ENCODE data around the gene SORCS1.

SORCS1 gene

DNA sequence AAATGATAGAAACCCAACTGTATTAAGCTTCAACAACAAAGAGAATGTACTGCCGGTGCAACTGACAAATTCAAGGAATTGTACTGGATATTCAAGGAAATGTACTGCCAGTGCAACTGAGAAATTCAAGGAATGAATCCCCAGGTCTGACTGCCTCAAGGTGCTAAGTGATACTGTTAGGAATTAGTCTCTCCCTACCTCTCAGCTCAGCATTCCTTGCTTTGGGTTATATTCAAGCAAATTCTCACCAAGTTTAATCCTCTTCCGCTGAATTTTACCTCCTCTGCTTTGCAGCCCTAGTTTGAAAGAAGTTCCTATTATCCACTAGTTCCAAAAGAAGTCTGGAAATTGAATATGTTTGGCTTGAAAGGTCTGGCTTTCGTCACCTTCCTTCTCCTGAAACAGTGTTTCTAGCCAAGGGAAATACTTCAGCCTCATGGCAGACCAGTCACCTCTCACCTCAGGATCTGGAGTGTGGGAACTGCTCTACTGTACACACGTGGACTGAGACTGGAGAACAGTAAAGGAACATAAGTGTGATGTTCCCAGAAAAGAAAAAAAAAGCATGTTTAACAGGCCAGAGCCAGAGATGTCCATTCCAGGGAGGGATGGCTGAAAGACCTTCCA, 60.4 kb downstream of the SORCS1 start:
- no peak overlapping the region for H3K4me3 ChIP-seq (ENCODE audit: low read depth in 1 of 2, low read length in 2 of 2)
- no peak overlapping the region for H3K27ac ChIP-seq (ENCODE audit: low read length)
- H3K9me3 ChIP-seq (ENCODE audit: control insufficient read depth in 1 of 2, low read length in 2 of 2), result peaks cover 0 to under 1% of the 10 kb centered on the region in 2 donors
- H3K36me3 ChIP-seq (ENCODE audit: control insufficient read depth in 1 of 2, insufficient read depth in 2 of 2, low read length in 2 of 2), result no peaks in the 10 kb centered on the region
- H3K4me1 ChIP-seq (ENCODE audit: control insufficient read depth in 1 of 2, insufficient read depth in 2 of 2, low read length in 2 of 2), result peaks cover 0 to 11% of the 10 kb centered on the region in 2 donors
- no peaks in the 10 kb centered on the region for H3K27me3 ChIP-seq (ENCODE audit: low read depth, low read length)

DNA sequence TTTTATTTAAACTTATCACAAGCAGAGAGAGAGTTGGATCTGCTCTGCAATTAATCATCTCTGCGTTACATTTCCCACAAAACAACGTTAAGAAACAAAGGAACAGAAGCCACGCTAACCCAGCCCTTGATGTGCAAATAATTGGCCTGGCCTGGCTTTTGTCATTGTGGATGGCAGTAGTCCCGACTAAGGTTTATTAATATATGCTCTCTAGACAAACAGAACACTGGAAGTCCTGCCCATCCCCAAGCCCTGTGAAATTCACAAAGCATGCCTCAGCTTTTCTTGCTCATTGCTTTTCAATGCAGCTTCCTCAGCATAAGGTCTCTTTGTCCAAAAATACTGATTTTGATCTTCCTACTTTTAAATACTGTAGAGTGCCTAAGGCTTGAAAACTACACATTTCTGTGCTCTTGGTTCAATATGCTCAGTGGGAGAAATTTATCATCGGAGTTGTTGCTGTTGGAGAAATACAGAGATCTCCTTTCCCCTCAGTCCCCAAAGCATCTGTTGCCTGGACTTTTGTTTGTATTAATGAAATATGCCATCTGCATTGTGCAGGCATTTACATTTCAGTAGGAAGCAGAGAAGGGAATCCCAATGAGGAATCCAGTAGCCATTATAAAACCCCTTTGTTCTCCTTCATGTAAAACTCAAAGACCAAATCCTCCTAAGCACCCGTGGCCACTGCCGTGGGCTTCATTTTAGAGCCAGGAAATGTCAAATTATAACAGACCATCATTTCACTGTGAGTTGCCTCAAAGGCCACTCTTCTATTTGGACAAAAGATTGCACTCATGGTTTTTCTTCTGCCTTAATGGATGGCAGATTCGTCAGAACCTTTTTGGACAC, 61.1 kb downstream of the SORCS1 start:
- no peaks in the 10 kb centered on the region for H3K27me3 ChIP-seq (ENCODE audit: low read depth, low read length)
- H3K27ac ChIP-seq (ENCODE audit: low read length), result no peak overlapping the region
- peaks cover 0 to 11% of the 10 kb centered on the region in 2 donors for H3K4me1 ChIP-seq (ENCODE audit: control insufficient read depth in 1 of 2, insufficient read depth in 2 of 2, low read length in 2 of 2)
- no peak overlapping the region for H3K4me3 ChIP-seq (ENCODE audit: low read depth in 1 of 2, low read length in 2 of 2)
- H3K36me3 ChIP-seq (ENCODE audit: control insufficient read depth in 1 of 2, insufficient read depth in 2 of 2, low read length in 2 of 2), result no peaks in the 10 kb centered on the region
- no peaks in the 10 kb centered on the region for H3K9me3 ChIP-seq (ENCODE audit: control insufficient read depth in 1 of 2, low read length in 2 of 2)

DNA sequence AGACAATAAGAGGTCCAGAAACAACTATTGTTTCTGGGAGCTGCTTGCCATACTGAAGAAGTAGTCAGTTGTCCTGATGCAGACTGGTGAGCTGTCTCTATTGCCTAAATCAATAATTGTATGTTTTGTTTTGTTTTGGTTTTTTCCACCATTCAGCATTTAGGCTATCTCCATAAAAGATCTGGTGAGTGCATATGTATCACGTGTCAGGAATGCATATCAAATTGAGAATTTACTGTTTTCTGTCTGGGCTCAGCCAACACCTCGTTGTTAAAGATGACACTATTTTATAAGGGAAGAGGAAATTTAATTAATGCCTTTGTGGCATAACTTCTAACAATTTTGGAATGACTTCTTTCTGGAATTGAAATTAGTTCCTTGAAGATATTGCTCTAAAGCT, 66.2 kb downstream of the SORCS1 start:
- H3K4me1 ChIP-seq (ENCODE audit: control insufficient read depth in 1 of 2, insufficient read depth in 2 of 2, low read length in 2 of 2), result peaks cover 0 to under 1% of the 10 kb centered on the region in 2 donors
- no peak overlapping the region for H3K27ac ChIP-seq (ENCODE audit: low read length)
- H3K4me3 ChIP-seq (ENCODE audit: low read depth in 1 of 2, low read length in 2 of 2), result no peak overlapping the region
- H3K36me3 ChIP-seq (ENCODE audit: control insufficient read depth in 1 of 2, insufficient read depth in 2 of 2, low read length in 2 of 2), result no peaks in the 10 kb centered on the region
- H3K27me3 ChIP-seq (ENCODE audit: low read depth, low read length), result no peaks in the 10 kb centered on the region
- no peaks in the 10 kb centered on the region for H3K9me3 ChIP-seq (ENCODE audit: control insufficient read depth in 1 of 2, low read length in 2 of 2)

DNA sequence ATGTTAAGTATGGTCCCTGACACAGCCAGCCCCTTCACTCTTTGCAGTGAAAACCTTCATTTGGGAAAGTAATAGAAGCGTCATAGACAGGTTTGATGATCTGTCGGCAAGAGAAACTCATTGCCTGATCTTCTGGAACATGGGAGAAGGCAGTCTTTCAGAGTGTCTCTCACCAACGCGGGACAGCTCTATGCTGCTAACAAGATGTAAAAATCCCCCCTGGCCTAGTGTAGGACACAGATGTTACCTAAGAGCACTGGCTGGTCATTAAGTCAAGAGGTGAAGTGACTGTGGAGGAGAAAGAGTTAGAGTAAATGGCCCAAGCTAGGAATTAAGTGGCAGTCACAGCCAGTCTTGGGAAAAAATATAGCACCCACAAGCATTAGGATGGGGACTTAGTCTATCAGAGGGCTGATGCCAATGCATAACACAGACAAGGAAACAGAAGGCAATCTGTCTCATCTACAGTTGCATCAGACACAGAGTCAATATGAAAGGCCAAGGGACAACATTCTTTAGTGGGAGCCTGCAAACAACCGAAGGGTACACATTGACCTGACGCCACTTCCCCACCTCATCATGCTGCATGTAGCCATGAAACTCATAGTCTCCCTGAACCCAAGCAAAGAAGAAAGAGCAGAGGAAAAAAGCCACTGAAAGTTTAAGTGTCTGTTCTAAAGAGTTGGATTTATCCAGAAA, 69.5 kb downstream of the SORCS1 start:
- Histone ChIP-seq H3K4me3 (ENCODE audit: low read depth in 1 of 2, low read length in 2 of 2) (no peak overlapping the region), H3K36me3 (ENCODE audit: control insufficient read depth in 1 of 2, insufficient read depth in 2 of 2, low read length in 2 of 2) (no peaks in the 10 kb centered on the region), H3K27me3 (ENCODE audit: low read depth, low read length) (no peaks in the 10 kb centered on the region), H3K27ac (ENCODE audit: low read length) (no peak overlapping the region), H3K4me1 (ENCODE audit: control insufficient read depth in 1 of 2, insufficient read depth in 2 of 2, low read length in 2 of 2) (no peaks in the 10 kb centered on the region), H3K9me3 (ENCODE audit: control insufficient read depth in 1 of 2, low read length in 2 of 2) (no peaks in the 10 kb centered on the region)

DNA sequence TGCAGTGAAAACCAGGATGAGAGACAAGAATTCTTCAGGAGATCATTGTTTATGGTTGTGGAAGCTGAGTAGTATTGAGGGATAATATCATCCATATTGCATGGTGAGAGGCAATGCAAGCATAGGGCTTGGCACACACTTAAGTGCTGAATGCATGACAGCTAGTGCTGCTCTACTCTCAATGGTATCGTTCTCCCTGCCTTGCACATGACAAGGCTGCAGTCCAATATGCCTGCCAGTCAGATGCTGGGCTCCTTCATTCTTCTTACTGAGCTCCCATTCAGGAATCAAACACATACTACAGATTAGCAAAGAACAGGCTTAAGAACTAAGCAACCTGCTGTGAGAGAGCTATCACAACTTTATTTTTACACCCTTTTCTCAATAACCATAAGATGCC, 72.2 kb downstream of the SORCS1 start:
- H3K9me3 ChIP-seq (ENCODE audit: control insufficient read depth in 1 of 2, low read length in 2 of 2), result no peaks in the 10 kb centered on the region

DNA sequence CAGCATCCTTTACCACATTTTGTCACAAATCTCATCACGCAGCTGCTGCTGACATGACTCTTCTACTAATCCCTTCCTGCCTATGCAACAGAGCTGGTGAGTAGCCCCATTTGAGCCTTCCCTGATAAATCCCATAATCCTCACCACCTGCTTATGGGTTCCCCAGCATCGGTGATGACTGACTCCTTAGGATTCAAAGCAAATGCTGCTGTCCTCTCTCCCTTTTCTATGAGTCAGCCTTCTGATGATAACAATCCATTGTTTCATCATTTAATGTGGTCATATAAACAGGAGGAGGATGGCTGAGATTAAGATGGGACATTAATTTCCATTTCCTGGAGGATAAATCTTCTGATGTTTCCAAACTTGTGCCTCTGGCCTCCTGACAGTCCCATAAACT, 73.4 kb downstream of the SORCS1 start:
- Histone ChIP-seq H3K4me1 (ENCODE audit: control insufficient read depth in 1 of 2, insufficient read depth in 2 of 2, low read length in 2 of 2) (no peaks in the 10 kb centered on the region), H3K36me3 (ENCODE audit: control insufficient read depth in 1 of 2, insufficient read depth in 2 of 2, low read length in 2 of 2) (no peaks in the 10 kb centered on the region), H3K27me3 (ENCODE audit: low read depth, low read length) (no peaks in the 10 kb centered on the region), H3K27ac (ENCODE audit: low read length) (no peak overlapping the region), H3K4me3 (ENCODE audit: low read depth in 1 of 2, low read length in 2 of 2) (no peak overlapping the region), H3K9me3 (ENCODE audit: control insufficient read depth in 1 of 2, low read length in 2 of 2) (no peaks in the 10 kb centered on the region)

More for the DNA sequence above, 72.2 kb downstream of the SORCS1 start:
- no peaks in the 10 kb centered on the region for H3K27me3 ChIP-seq (ENCODE audit: low read depth, low read length)
- no peak overlapping the region for H3K4me3 ChIP-seq (ENCODE audit: low read depth in 1 of 2, low read length in 2 of 2)
- H3K4me1 ChIP-seq (ENCODE audit: control insufficient read depth in 1 of 2, insufficient read depth in 2 of 2, low read length in 2 of 2), result no peaks in the 10 kb centered on the region
- no peak overlapping the region for H3K27ac ChIP-seq (ENCODE audit: low read length)
- no peaks in the 10 kb centered on the region for H3K36me3 ChIP-seq (ENCODE audit: control insufficient read depth in 1 of 2, insufficient read depth in 2 of 2, low read length in 2 of 2)

- Histone ChIP-seq H3K4me1 (ENCODE audit: control insufficient read depth in 1 of 2, insufficient read depth in 2 of 2, low read length in 2 of 2) (no peaks in the 10 kb centered on the region), H3K27me3 (ENCODE audit: low read depth, low read length) (no peaks in the 10 kb centered on the region), H3K4me3 (ENCODE audit: low read depth in 1 of 2, low read length in 2 of 2) (no peak overlapping the region), H3K27ac (ENCODE audit: low read length) (no peak overlapping the region), H3K36me3 (ENCODE audit: control insufficient read depth in 1 of 2, insufficient read depth in 2 of 2, low read length in 2 of 2) (no peaks in the 10 kb centered on the region), H3K9me3 (ENCODE audit: control insufficient read depth in 1 of 2, low read length in 2 of 2) (no peaks in the 10 kb centered on the region)
These were observed 78.6 kb downstream of the SORCS1 start for GRCh38 chr10:107085665-107086525.

DNA sequence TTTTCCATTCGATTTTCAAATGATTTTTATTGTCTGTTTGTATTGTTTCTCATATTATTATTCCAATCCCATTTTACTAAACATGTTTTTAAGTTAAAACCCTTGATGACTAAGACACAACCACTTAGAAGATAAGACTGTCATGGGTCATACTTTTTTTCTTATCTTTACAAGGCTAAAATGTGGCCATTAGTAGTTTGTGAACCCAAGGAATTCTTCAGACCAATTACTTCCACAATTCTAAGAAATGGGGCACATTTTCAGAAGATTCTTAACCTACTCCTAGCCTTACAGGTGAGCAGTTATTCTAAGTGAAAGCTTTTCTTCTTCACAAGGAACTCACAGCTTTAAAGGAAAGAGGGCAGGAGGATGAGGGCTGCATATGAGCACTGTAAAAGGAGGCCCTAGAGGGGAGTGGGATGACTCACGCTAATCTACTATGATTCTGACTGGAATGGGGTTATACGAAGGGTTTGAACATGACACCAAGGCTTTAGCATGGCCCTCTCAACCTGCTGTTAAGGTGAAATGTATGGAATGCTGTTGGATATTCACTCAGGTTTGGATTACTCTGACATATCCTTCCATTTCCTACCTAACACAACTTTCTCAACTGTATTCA, 81.0 kb downstream of the SORCS1 start:
- Histone ChIP-seq H3K36me3 (ENCODE audit: control insufficient read depth in 1 of 2, insufficient read depth in 2 of 2, low read length in 2 of 2) (no peaks in the 10 kb centered on the region), H3K27me3 (ENCODE audit: low read depth, low read length) (no peaks in the 10 kb centered on the region), H3K4me1 (ENCODE audit: control insufficient read depth in 1 of 2, insufficient read depth in 2 of 2, low read length in 2 of 2) (no peaks in the 10 kb centered on the region), H3K27ac (ENCODE audit: low read length) (no peak overlapping the region), H3K9me3 (ENCODE audit: control insufficient read depth in 1 of 2, low read length in 2 of 2) (no peaks in the 10 kb centered on the region), H3K4me3 (ENCODE audit: low read depth in 1 of 2, low read length in 2 of 2) (no peak overlapping the region)

DNA sequence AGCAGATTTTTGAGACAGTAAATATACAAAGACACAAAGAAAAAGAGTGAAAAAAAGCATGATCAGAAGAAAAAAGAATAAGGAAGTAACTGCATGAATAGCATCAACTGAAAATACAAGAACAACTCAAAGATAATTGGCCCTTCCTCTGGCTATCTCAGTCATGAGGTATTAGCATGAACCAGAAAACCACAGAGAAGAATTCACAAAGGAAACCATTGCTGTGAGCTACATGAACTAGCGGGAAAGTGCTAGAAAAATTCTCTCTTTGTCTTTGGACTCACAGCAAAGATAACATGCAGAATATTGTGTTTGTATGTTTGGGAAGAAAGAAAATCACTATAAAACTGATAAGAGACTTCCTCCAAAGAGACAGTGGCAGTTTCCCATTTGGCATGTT, 82.9 kb downstream of the SORCS1 start:
- H3K9me3 ChIP-seq (ENCODE audit: control insufficient read depth in 1 of 2, low read length in 2 of 2), result no peaks in the 10 kb centered on the region
- H3K4me3 ChIP-seq (ENCODE audit: low read depth in 1 of 2, low read length in 2 of 2), result no peak overlapping the region
- no peaks in the 10 kb centered on the region for H3K36me3 ChIP-seq (ENCODE audit: control insufficient read depth in 1 of 2, insufficient read depth in 2 of 2, low read length in 2 of 2)
- no peak overlapping the region for H3K27ac ChIP-seq (ENCODE audit: low read length)
- H3K4me1 ChIP-seq (ENCODE audit: control insufficient read depth in 1 of 2, insufficient read depth in 2 of 2, low read length in 2 of 2), result no peaks in the 10 kb centered on the region
- no peaks in the 10 kb centered on the region for H3K27me3 ChIP-seq (ENCODE audit: low read depth, low read length)

DNA sequence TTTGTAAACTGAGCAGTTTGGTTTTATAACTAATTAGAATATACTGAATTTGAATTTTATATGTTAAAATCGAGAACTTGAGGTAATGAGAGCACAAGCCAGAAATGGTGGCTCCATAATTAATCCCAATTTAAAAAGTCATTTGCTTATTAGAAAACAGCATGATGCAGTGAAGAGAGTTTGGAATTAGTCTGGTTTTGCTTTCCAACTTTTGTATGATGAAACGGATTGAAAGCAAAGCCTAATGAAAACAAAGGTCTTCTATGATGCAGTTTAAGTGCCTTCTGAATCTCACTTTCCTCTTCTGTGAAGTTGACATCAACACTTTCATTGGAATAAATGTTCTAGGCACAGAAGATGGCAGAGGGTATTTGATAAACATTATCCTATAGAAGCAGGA, 89.4 kb downstream of the SORCS1 start:
- Histone ChIP-seq H3K27ac (ENCODE audit: low read length) (no peak overlapping the region), H3K9me3 (ENCODE audit: control insufficient read depth in 1 of 2, low read length in 2 of 2) (no peaks in the 10 kb centered on the region), H3K27me3 (ENCODE audit: low read depth, low read length) (no peaks in the 10 kb centered on the region), H3K36me3 (ENCODE audit: control insufficient read depth in 1 of 2, insufficient read depth in 2 of 2, low read length in 2 of 2) (no peaks in the 10 kb centered on the region), H3K4me1 (ENCODE audit: control insufficient read depth in 1 of 2, insufficient read depth in 2 of 2, low read length in 2 of 2) (no peaks in the 10 kb centered on the region), H3K4me3 (ENCODE audit: low read depth in 1 of 2, low read length in 2 of 2) (no peak overlapping the region)
